Measurements from ENCODE around the gene MAP3K21.

DNA sequence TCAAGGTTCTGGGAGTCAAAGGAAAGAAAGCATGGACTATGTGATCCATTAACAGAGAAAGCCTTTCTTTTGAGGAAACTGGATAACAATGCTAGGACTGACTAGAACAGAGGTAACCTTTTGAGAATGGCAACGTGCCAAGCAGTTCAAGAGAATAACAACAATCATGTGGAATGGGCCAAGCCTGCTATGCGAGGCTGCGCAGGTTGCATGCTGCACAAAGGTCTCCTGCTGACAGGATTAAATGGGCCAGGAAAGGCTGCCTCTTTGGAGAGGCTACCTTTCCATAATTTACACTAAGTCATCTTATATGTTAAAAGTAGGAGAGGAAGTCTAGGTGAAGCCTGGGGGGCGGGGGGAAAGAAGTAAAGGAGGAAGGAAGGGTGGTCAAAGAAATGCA lies 37.8 kb upstream of the MAP3K21 start:
- TF ChIP-seq POLR2A (IDR thresholded peaks at IDR 0.05), result no peak
- no peak for TF ChIP-seq CTCF (IDR thresholded peaks at IDR 0.05)
- TF ChIP-seq POLR2AphosphoS5 (IDR thresholded peaks at IDR 0.05), result no peak

Data from stomach (tissue), 4 donors.